ENCODE results near the gene ROMO1. TPM values are rescaled to one million over a fixed set of nuclear protein-coding genes. Genes with fewer than 3 reads are reported as not detected.
A peak's percentile ranks its signal among the peaks of the same experiment; 100 is the strongest.
"Not testable (repeated sequence)": the region's sequence is repeated elsewhere in the genome, so short reads cannot be mapped to it uniquely, and the experiment has no call there.

ROMO1 gene
- total RNA-seq, 2 donors from 2014 or later: 51.4 to 53.8 TPM

- Mint-ChIP-seq H3K4me1 (ENCODE audit: low read depth) (peaks cover 49% of the 10 kb centered on the region), H3K27ac (peak overlapping the region; percentile 90), H3K36me3 (ENCODE audit: insufficient read depth in 2 of 2) (peaks cover 5 to 29% of the 10 kb centered on the region in 2 donors), H3K9me3 (no peaks in the 10 kb centered on the region), H3K27me3 (ENCODE audit: low read depth) (no peaks in the 10 kb centered on the region), H3K4me3 (peak overlapping the region; percentile 78 to 88)
- peak; percentile 70 to 76 for DNase-seq
- peak; percentile 47 to 48 for ATAC-seq (replicated peaks in 1 of 2)
These were observed 35.4 kb upstream of the ROMO1 start for GRCh38 chr20:35663516-35664465.

- Mint-ChIP-seq H3K27me3 (ENCODE audit: low read depth) (no peaks in the 10 kb centered on the region), H3K36me3 (ENCODE audit: insufficient read depth in 2 of 2) (peaks cover 5 to 28% of the 10 kb centered on the region in 2 donors), H3K4me1 (ENCODE audit: low read depth) (peaks cover 40% of the 10 kb centered on the region), H3K27ac (peak within 1 kb of the TSS; percentile 90), H3K9me3 (no peaks in the 10 kb centered on the region), H3K4me3 (peak within 1 kb of the TSS; percentile 78 to 88)
- DNase-seq: peak; percentile 94 to 95
- peak; percentile 70 to 71 for ATAC-seq (replicated peaks in 1 of 2)
These were observed 34.6 kb upstream of the ROMO1 start, which contains the start of the genes CPNE1 and RBM12 for GRCh38 chr20:35664466-35665206. Gene CPNE1 (minus strand): TSS chr20:35664900. CDS start chr20:35632923, 31,977 bp downstream. Gene RBM12 (minus strand): TSS chr20:35664900. CDS start chr20:35655322, 9,578 bp downstream.

DNA sequence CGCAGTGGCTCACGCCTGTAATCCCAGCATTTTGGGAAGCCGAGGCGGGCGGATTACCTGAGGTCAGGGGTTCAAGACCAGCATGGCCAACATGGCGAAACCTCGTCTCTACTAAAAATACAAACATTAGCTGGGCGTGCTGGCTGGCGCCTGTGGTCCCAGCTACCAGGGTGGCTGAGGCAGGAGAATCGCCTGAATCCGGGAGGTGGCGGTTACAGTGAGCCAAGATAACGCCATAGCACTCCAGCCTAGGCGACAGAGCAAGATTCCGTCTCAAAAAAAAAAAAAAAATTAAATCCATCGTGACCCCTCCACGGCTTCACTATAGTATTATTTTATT is 33.3 kb upstream of the ROMO1 start:
- ATAC-seq (replicated peaks in 1 of 2) (no peak), DNase-seq (no peak)
- Mint-ChIP-seq H3K9me3 (no peaks in the 10 kb centered on the region), H3K27me3 (ENCODE audit: low read depth) (no peaks in the 10 kb centered on the region), H3K36me3 (ENCODE audit: insufficient read depth in 2 of 2) (peaks cover 5 to 25% of the 10 kb centered on the region in 2 donors), H3K4me3 (peak overlapping the region in 1 of 2 donors; percentile 15), H3K27ac (no peak overlapping the region), H3K4me1 (ENCODE audit: low read depth) (peaks cover 27% of the 10 kb centered on the region)

- no peak for DNase-seq
- peak overlapping the region; percentile 62 for H3K27ac Mint-ChIP-seq
- no peaks in the 10 kb centered on the region for H3K27me3 Mint-ChIP-seq (ENCODE audit: low read depth)
- H3K4me3 Mint-ChIP-seq: no peak overlapping the region
- ATAC-seq (replicated peaks in 1 of 2): no peak
- H3K4me1 Mint-ChIP-seq (ENCODE audit: low read depth): peaks cover 5% of the 10 kb centered on the region
- no peaks in the 10 kb centered on the region for H3K9me3 Mint-ChIP-seq
- H3K36me3 Mint-ChIP-seq (ENCODE audit: insufficient read depth in 2 of 2): peaks cover 2 to 18% of the 10 kb centered on the region in 2 donors
These were observed 30.0 kb upstream of the ROMO1 start for GRCh38 chr20:35669221-35669620.

GRCh38 chr20:35669681-35670080 is 29.5 kb upstream of the ROMO1 start:
- ATAC-seq (replicated peaks in 1 of 2) (no peak), DNase-seq (no peak)
- Mint-ChIP-seq H3K9me3 (no peaks in the 10 kb centered on the region), H3K27ac (no peak overlapping the region), H3K36me3 (ENCODE audit: insufficient read depth in 2 of 2) (peaks cover 2 to 17% of the 10 kb centered on the region in 2 donors), H3K27me3 (ENCODE audit: low read depth) (no peaks in the 10 kb centered on the region), H3K4me1 (ENCODE audit: low read depth) (peaks cover 5% of the 10 kb centered on the region), H3K4me3 (no peak overlapping the region)

DNA sequence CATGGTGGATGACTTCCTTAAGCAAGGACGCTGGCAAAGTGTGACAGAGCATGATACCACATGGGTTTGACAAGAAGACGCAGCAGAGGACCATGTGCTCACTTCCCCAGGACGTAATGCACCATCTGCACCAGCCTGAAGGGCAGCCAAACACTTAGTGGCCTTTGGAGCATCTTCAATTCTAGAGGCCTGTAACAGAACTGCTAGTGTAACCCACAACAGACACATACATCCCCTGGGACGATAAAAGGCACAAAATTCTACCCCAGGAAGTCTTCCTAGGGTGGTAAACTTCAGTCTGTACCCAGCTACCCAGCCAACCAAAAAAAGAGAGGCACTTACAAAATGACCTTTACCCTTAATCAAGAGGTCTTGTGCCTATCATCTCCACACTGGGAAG is 25.3 kb upstream of the ROMO1 start:
- no peak overlapping the region for H3K4me3 Mint-ChIP-seq
- no peaks in the 10 kb centered on the region for H3K27me3 Mint-ChIP-seq (ENCODE audit: low read depth)
- H3K4me1 Mint-ChIP-seq (ENCODE audit: low read depth): no peaks in the 10 kb centered on the region
- H3K9me3 Mint-ChIP-seq: no peaks in the 10 kb centered on the region
- ATAC-seq (replicated peaks in 1 of 2): no peak
- no peak for DNase-seq
- H3K36me3 Mint-ChIP-seq (ENCODE audit: insufficient read depth in 2 of 2): peaks cover 2 to 16% of the 10 kb centered on the region in 2 donors
- no peak overlapping the region for H3K27ac Mint-ChIP-seq

DNA sequence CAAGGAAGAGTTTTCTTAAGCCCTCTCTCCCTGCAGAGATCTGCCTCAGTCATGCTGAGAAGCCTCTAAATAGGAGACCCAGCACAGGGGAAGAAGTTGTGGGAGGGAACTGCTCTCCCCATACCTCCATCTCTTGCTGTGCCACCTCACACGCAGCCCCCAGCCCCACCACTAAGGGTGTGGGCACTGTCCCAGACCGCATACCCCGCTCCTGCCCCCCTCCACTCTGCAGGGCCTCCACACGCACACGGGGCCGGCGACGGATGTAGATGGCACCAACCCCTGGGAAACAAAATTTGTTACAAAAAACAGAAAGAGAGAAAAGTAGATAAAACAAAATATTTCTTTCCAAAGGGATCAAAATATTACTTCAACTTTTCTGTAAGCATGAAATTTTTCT is 24.3 kb upstream of the ROMO1 start:
- Mint-ChIP-seq H3K4me1 (ENCODE audit: low read depth) (no peaks in the 10 kb centered on the region), H3K4me3 (no peak overlapping the region), H3K27me3 (ENCODE audit: low read depth) (no peaks in the 10 kb centered on the region), H3K36me3 (ENCODE audit: insufficient read depth in 2 of 2) (peaks cover 2 to 14% of the 10 kb centered on the region in 2 donors), H3K9me3 (no peaks in the 10 kb centered on the region), H3K27ac (no peak overlapping the region)
- ATAC-seq (replicated peaks in 1 of 2) (no peak), DNase-seq (no peak)

DNA sequence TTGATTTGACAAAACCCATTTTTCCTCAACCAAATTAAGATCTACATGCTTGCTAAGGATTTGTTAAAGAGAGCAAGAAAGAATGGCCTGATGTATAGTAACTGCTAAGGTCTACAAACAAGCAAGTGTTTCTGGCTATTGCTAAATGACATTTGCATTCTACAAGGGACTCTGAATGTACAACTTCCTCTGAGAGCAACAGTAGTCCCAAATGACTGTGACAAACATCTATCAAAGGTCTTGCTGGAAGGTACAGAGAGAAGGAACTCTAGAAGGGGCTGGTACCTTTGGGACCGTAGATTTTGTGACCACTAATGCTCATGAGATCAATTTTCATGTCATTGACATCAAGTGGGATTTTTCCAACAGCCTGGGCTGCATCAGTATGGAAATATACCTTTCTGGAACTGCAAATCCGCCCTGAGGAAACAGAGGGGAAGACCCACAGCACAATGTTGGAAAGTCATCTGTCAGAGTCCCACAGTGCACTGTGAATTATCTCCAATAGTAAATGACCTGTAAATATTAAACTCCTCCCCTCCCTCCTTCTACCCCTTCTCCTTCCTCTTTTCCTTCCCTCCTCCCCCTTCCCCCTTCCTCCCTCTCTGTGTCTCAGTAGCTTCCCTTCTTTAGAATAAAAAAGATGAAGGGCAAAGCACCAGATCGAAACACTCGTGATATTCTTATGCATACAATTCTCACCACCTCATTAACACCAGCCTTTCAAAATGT is 18.6 kb upstream of the ROMO1 start:
- no peak for ATAC-seq (replicated peaks in 1 of 2)
- Mint-ChIP-seq H3K27ac (no peak overlapping the region), H3K4me3 (no peak overlapping the region), H3K9me3 (no peaks in the 10 kb centered on the region), H3K27me3 (ENCODE audit: low read depth) (no peaks in the 10 kb centered on the region), H3K4me1 (ENCODE audit: low read depth) (no peaks in the 10 kb centered on the region), H3K36me3 (ENCODE audit: insufficient read depth in 2 of 2) (peaks cover 0 to 5% of the 10 kb centered on the region in 2 donors)
- no peak for DNase-seq

DNA sequence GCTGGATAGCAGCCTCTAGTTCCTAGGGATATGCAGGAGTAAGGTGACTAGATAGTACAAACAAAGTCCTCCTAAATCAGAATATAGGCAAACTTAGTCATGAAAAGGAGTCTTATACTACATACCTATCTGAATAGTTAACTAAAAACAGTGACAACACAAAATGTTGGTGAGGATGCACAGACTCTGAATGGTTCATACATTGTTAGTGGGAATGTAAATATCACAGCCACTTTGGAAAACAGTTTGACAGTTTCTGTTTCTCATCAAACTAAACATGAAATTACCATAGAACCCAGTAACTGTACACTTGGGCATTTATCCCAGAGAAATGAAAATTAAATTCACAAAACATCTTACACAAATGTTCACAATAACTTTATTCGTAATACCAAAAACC is 17.2 kb upstream of the ROMO1 start:
- Mint-ChIP-seq H3K27ac (peak overlapping the region; percentile 38), H3K36me3 (ENCODE audit: insufficient read depth in 2 of 2) (peaks cover 0 to 3% of the 10 kb centered on the region in 2 donors), H3K4me1 (ENCODE audit: low read depth) (no peaks in the 10 kb centered on the region), H3K27me3 (ENCODE audit: low read depth) (no peaks in the 10 kb centered on the region), H3K9me3 (no peaks in the 10 kb centered on the region), H3K4me3 (no peak overlapping the region)
- DNase-seq: no peak
- ATAC-seq (replicated peaks in 1 of 2): no peak

- not testable (repeated sequence) for DNase-seq; H3K36me3 Mint-ChIP-seq (ENCODE audit: insufficient read depth in 2 of 2); H3K27me3 Mint-ChIP-seq (ENCODE audit: low read depth); H3K27ac Mint-ChIP-seq; ATAC-seq (replicated peaks in 1 of 2); H3K4me3 Mint-ChIP-seq; H3K4me1 Mint-ChIP-seq (ENCODE audit: low read depth); H3K9me3 Mint-ChIP-seq
These were observed 13.8 kb upstream of the ROMO1 start for GRCh38 chr20:35685368-35685767.

- not testable (repeated sequence) for ATAC-seq (replicated peaks in 1 of 2); H3K9me3 Mint-ChIP-seq; H3K27me3 Mint-ChIP-seq (ENCODE audit: low read depth); H3K4me1 Mint-ChIP-seq (ENCODE audit: low read depth); H3K4me3 Mint-ChIP-seq; H3K27ac Mint-ChIP-seq; DNase-seq
- peaks cover 3 to 14% of the 10 kb centered on the region in 2 donors for H3K36me3 Mint-ChIP-seq (ENCODE audit: insufficient read depth in 2 of 2)
These were observed 12.3 kb upstream of the ROMO1 start for GRCh38 chr20:35686872-35687271.

- DNase-seq (no peak), ATAC-seq (replicated peaks in 1 of 2) (no peak)
- H3K4me1 Mint-ChIP-seq (ENCODE audit: low read depth): no peaks in the 10 kb centered on the region
- H3K27me3 Mint-ChIP-seq (ENCODE audit: low read depth): no peaks in the 10 kb centered on the region
- no peak overlapping the region for H3K4me3 Mint-ChIP-seq
- H3K36me3 Mint-ChIP-seq (ENCODE audit: insufficient read depth in 2 of 2): peaks cover 3 to 19% of the 10 kb centered on the region in 2 donors
- no peak overlapping the region for H3K27ac Mint-ChIP-seq
- no peaks in the 10 kb centered on the region for H3K9me3 Mint-ChIP-seq
These were observed 8.9 kb upstream of the ROMO1 start for GRCh38 chr20:35690265-35690664.
